Gastrocnemius medialis (tissue), 4 donors: Measurements from ENCODE around the gene DBT.

ENCODE experiments used
- CTCF ChIP-seq, 5 experiments: fragments of 450-650 bp in 3 of 5; fragments of 200-600 bp in 2 of 5; sonication (generic) in 2 of 5; IDR thresholded peaks in 4 of 5; conservative IDR thresholded peaks in 1 of 5; 1 replicate in 4 of 5; 2 replicates in 1 of 5; pipeline ENCODE4 v1.5.1; 2016 to 2019; ENCODE audit warnings: antibody characterized with exemption in 5 of 5, mild to moderate bottlenecking in 3 of 5, moderate library complexity in 3 of 5
- POLR2A ChIP-seq, 2 donors: fragments of 450-650 bp; IDR thresholded peaks; one replicate each; pipeline ENCODE4 v1.6.1; 2017; ENCODE audit warnings: antibody characterized with exemption in 2 of 2, mild to moderate bottlenecking in 2 of 2, moderate library complexity in 2 of 2

GRCh38 chr1:100266741-100267140, 17.1 kb upstream of the DBT start:
- TF ChIP-seq CTCF (IDR thresholded peaks at IDR 0.05 in 4 of 5, conservative IDR thresholded peaks at IDR 0.05 in 1 of 5) (no peak), POLR2A (IDR thresholded peaks at IDR 0.05) (no peak)
